ENCODE data around the gene RTN4R. TPM values are rescaled to one million over a fixed set of nuclear protein-coding genes. Genes with fewer than 3 reads are reported as not detected.

RTN4R gene
- total and polyA plus RNA-seq, 2 of the 4 experiments (the other 2 are of a cell fraction) = 0.18 to 0.94 TPM

GRCh38 chr22:20282901-20283673 is 15.0 kb upstream of the RTN4R start:
- Histone ChIP-seq H3K27me3 (ENCODE audit: control insufficient read depth, insufficient read depth, low read length) (peaks cover 12% of the 10 kb centered on the region), H3K9me1 (ENCODE audit: insufficient read depth, low read length) (no peaks in the 10 kb centered on the region), H3K4me2 (ENCODE audit: low read depth, low read length) (no peak overlapping the region), H2BK20ac (ENCODE audit: low read depth, low read length) (no peak overlapping the region), H3K4me1 (ENCODE audit: control insufficient read depth, insufficient read depth, low read length) (no peaks in the 10 kb centered on the region), H4K8ac (ENCODE audit: low read depth in 2 of 2, low read length in 2 of 2) (no peak overlapping the region), H3K14ac (replicated peaks; ENCODE audit: low read depth, low read length) (no peak overlapping the region), H3K4me3 (ENCODE audit: insufficient read depth, low read depth, low read length) (no peak overlapping the region), H3K27ac (ENCODE audit: insufficient read depth, low read length) (no peak overlapping the region), H2AFZ (replicated peaks; ENCODE audit: low read length, poor library complexity) (peak overlapping the region; percentile 21), H4K91ac (ENCODE audit: insufficient read depth, low read depth, low read length) (no peak overlapping the region), H4K20me1 (ENCODE audit: insufficient read depth, low read length) (no peaks in the 10 kb centered on the region), H2BK15ac (ENCODE audit: low read depth, low read length) (no peak overlapping the region), H3K23ac (ENCODE audit: low read depth, low read length) (no peak overlapping the region), H3K36me3 (ENCODE audit: control insufficient read depth, insufficient read depth, low read length) (no peaks in the 10 kb centered on the region), H3K79me1 (ENCODE audit: low read depth in 1 of 2, low read length in 2 of 2) (no peaks in the 10 kb centered on the region), H2BK5ac (ENCODE audit: low read depth, low read length, poor library complexity, severe bottlenecking) (no peak overlapping the region), H3K56ac (ENCODE audit: extremely low read depth, insufficient read depth, low read length) (no peak overlapping the region), H3K4ac (ENCODE audit: low read depth, low read length) (no peak overlapping the region), H4K5ac (ENCODE audit: low read depth, low read length) (no peak overlapping the region), H2AK9ac (replicated peaks; ENCODE audit: low read depth, low read length, poor library complexity) (no peak overlapping the region), H2BK120ac (ENCODE audit: low read depth, low read length) (no peak overlapping the region), H3K9ac (ENCODE audit: low read depth, low read length) (no peak overlapping the region), H3K18ac (ENCODE audit: low read depth, low read length) (no peak overlapping the region), H2AK5ac (ENCODE audit: low read depth, low read length) (no peak overlapping the region), H3K9me3 (ENCODE audit: control insufficient read depth, insufficient read depth, low read length) (no peaks in the 10 kb centered on the region)
- intact Hi-C loops (cut with micrococcal nuclease) (no loop called here), in situ Hi-C loops (cut with MboI; ENCODE audit: low sequenced_read_pairs) (no loop called here), dilution Hi-C loops (cut with HindIII; ENCODE audit: low sequenced_read_pairs, unreplicated experiment) (no loop called here)
- ChIA-PET POLR2A (ENCODE audit: unreplicated experiment) (no interaction called here), CTCF (no interaction called here)
- WGBS, 2 experiments (ENCODE audit: extremely low coverage in 2 of 2, insufficient read length in 1 of 2) = 74% methylated on average over 3 of the region's 15 CpGs; no CpG with 5 or more reads in 1 of the 2 experiments
- TF ChIP-seq SMC3 (IDR thresholded peaks at IDR 0.05; ENCODE audit: low read depth, low read length) (no peak), CTCF (conservative IDR thresholded peaks at IDR 0.05; ENCODE audit: low read depth, low read length) (no peak), NFE2L2 (IDR thresholded peaks at IDR 0.05; ENCODE audit: low read depth, low read length) (no peak), USF2 (IDR thresholded peaks at IDR 0.05; ENCODE audit: low read depth, low read length) (no peak), MAFK (IDR thresholded peaks at IDR 0.05; ENCODE audit: low read depth, low read length) (no peak), POLR2A (IDR thresholded peaks at IDR 0.05; ENCODE audit: low read depth, low read length) (no peak), CHD1 (IDR thresholded peaks at IDR 0.05; ENCODE audit: low read depth, low read length) (no peak), BHLHE40 (IDR thresholded peaks at IDR 0.05; ENCODE audit: low read depth, low read length) (no peak), RAD21 (IDR thresholded peaks at IDR 0.05; ENCODE audit: low read length) (no peak), FOS (IDR thresholded peaks at IDR 0.05; ENCODE audit: low read depth, low read length) (no peak), MAZ (IDR thresholded peaks at IDR 0.05; ENCODE audit: borderline replicate concordance, low read depth, low read length) (no peak), MXI1 (IDR thresholded peaks at IDR 0.05; ENCODE audit: borderline replicate concordance, low read depth, low read length) (no peak), CEBPB (IDR thresholded peaks at IDR 0.05; ENCODE audit: low read depth, low read length) (no peak)
- no TSS peak for BruUV-seq (replicated peaks)
- DNase-seq = no peak
- ATAC-seq (ENCODE audit: low read depth) = no peak

Measured in IMR-90 (cell line).